Measurements from ENCODE around the gene FMO3.

Gene FMO3

DNA sequence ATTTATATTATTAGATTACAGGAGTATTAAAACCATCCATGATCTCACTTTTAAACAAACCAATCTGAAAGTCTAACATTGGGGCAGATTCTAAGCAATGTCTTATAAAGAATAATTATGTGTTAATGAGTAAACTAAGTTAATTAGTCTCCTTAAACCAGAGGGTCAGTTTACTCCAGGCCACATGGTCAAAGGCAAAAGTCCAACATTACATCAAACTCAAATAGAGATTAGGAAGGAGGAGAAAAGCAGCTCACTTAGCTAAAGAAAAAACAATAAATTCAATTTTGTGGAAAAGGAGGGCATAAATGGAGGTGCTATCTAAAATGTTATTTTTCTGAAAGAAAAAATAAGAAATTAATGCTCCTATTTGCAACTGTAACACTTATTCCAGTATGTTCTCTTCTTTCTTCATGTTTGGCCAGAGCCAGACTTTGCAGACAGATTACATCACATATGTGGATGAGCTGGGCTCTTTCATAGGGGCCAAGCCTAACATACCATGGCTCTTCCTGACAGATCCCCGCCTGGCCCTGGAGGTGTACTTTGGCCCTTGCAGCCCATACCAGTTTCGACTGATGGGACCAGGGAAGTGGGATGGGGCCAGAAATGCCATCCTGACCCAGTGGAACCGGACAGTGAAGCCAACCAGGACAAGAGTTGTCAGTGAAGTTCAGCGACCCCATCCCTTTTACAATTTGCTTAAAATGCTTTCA is 70.1 kb downstream of the FMO3 start:
- DNase-seq = no peak

DNA sequence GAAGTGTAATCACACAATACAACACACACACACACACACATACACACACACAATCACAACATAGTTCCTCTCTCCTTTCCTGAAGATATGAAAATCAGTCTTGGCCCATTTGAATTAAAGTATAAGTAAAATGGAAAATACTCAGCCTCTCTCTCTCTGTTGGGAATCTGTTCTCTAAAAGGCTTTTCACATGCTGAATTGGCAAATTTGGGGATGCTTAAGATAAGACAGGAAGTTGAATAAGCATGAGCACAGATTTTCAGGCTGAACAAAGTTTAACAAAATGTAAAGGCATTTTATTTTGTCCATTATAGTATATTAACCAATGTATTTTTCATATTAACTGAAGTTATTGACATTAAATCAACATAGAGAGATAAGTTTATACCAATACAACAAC is 70.7 kb downstream of the FMO3 start:
- no peak for DNase-seq

DNA sequence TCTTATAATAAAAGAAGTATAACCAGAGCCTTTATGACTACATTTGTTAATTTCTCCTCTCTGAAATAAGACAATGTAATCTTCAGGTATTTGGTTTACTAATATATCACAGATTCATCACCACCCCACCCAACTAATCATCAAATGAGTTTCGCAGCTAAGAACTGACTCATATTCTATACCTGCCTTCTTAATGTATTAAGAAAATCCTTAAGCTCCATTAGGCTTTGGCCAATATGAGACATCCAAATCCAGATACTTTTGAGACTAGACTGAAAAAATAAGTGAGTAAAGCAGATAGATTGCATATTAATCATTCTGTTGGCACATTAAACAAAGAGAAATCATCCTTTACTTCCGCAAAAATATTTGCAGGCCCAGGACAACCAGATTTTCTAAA is 75.7 kb downstream of the FMO3 start:
- no peak for DNase-seq

All from CD4-positive, alpha-beta T cell treated with Interleukin-4 for 4 hours (primary cell).